ENCODE data around the gene IL17RA.

GRCh38 chr22:17155941-17156340 lies 71.1 kb downstream of the IL17RA start:
- TF ChIP-seq CTCF (IDR thresholded peaks at IDR 0.05; ENCODE audit: insufficient read depth, low read length, poor library complexity, severe bottlenecking) (no peak), EZH2phosphoT487 (conservative IDR thresholded peaks at IDR 0.05; ENCODE audit: low read length) (no peak)
